SK-N-SH (cell line): ENCODE results near the gene STAC. TPM values are rescaled to one million over a fixed set of nuclear protein-coding genes. Genes with fewer than 3 reads are reported as not detected.

Experiments used
- CTCF ChIA-PET: fragments of 300-600, 350-600 bp; formaldehyde crosslinking; extraction: SDS; loops from one replicate; lab custom pipeline; 2021; lab: Yijun Ruan, JAX
- POLR2A ChIA-PET: fragments of 350-600 bp; sonication (Branson Sonifier 250); formaldehyde crosslinking; extraction: SDS; loops from one replicate; lab custom pipeline; 2020; ENCODE audit warnings: antibody characterized with exemption, inconsistent platforms; lab: Yijun Ruan, JAX
- DNase-seq: peaks from one replicate; pipeline ENCODE4 v3.0.0; 2012
- H2AFZ ChIP-seq: fragments of 200-600 bp; sonication (generic); 2 replicates; pipeline ENCODE4 v1.8.1; 2016; ENCODE audit warnings: antibody characterized with exemption, mild to moderate bottlenecking, low read depth
- H3F3A ChIP-seq: fragments of 200-600 bp; sonication (generic); replicated peaks from 2 replicates; pipeline ENCODE3; 2016; ENCODE audit warnings: antibody characterized with exemption, mild to moderate bottlenecking; ENCODE audit not compliant: insufficient read depth
- H3K27ac ChIP-seq, 2 experiments: fragments of 200-500 bp in 1 of 2; fragments of 200-600 bp in 1 of 2; sonication (Bioruptor generic) in 1 of 2; sonication (generic), shearing (Covaris generic) in 1 of 2; 2 replicates each; pipeline versions ENCODE4 v1.5.1 to v1.6.1; 2014 to 2016; ENCODE audit warnings: low read depth in 2 of 2, inconsistent platforms in 1 of 2, low read length in 1 of 2, mild to moderate bottlenecking in 1 of 2, mixed read lengths in 1 of 2
- H3K27me3 ChIP-seq: fragments of 200-600 bp; sonication (generic), shearing (Covaris generic); 2 replicates; pipeline ENCODE4 v1.6.1; 2016; ENCODE audit warnings: mixed run types; ENCODE audit not compliant: insufficient read depth
- H3K36me3 ChIP-seq, 2 experiments: fragments of 200-500 bp in 1 of 2; fragments of 200-600 bp in 1 of 2; sonication (Bioruptor generic) in 1 of 2; sonication (generic) in 1 of 2; replicated peaks in 1 of 2; 2 replicates each; pipeline versions ENCODE3 to v1.5.1; 2014 to 2016; ENCODE audit warnings: low read length in 1 of 2, mild to moderate bottlenecking in 1 of 2; ENCODE audit not compliant: insufficient read depth in 2 of 2, control insufficient read depth in 1 of 2
- H3K4me1 ChIP-seq, 2 experiments: fragments of 200-500 bp in 1 of 2; fragments of 200-600 bp in 1 of 2; sonication (Bioruptor generic) in 1 of 2; sonication (generic), shearing (Covaris generic) in 1 of 2; 2 replicates each; pipeline versions ENCODE4 v1.5.1 to v1.6.1; 2014 to 2016; ENCODE audit warnings: low read depth in 1 of 2, low read length in 1 of 2, mixed run types in 1 of 2; ENCODE audit not compliant: insufficient read depth in 2 of 2, control insufficient read depth in 1 of 2
- H3K4me2 ChIP-seq: fragments of 200-600 bp; sonication (generic), shearing (Covaris generic); 2 replicates; pipeline ENCODE4 v1.6.1; 2017; ENCODE audit warnings: mixed run types
- H3K4me3 ChIP-seq, 2 experiments: fragments of 200-500 bp in 1 of 2; fragments of 200-600 bp in 1 of 2; sonication (Bioruptor generic) in 1 of 2; sonication (generic), shearing (Covaris generic) in 1 of 2; 2 replicates each; pipeline versions ENCODE4 v1.5.1 to v1.8.1; 2014 to 2016; ENCODE audit warnings: low read depth in 2 of 2, inconsistent platforms in 1 of 2, low read length in 1 of 2, mild to moderate bottlenecking in 1 of 2, mixed read lengths in 1 of 2, moderate library complexity in 1 of 2
- H3K79me2 ChIP-seq: fragments of 200-600 bp; sonication (generic); 2 replicates; pipeline ENCODE4 v1.8.1; 2017; ENCODE audit warnings: mild to moderate bottlenecking; ENCODE audit not compliant: insufficient read depth
- H3K9ac ChIP-seq: fragments of 200-600 bp; sonication (generic); 2 replicates; pipeline ENCODE4 v1.6.1; 2017; ENCODE audit warnings: mixed run types
- H3K9me2 ChIP-seq: fragments of 200-600 bp; sonication (generic); 2 replicates; pipeline ENCODE4 v1.6.1; 2017; ENCODE audit warnings: mixed run types
- H3K9me3 ChIP-seq: fragments of 200-600 bp; sonication (generic); 2 replicates; pipeline ENCODE4 v1.6.1; 2017; ENCODE audit warnings: mixed run types, mild to moderate bottlenecking, moderate library complexity
- H4K20me1 ChIP-seq: fragments of 200-600 bp; sonication (generic); 2 replicates; pipeline ENCODE4 v1.6.1; 2017; ENCODE audit warnings: mild to moderate bottlenecking, mixed run types; ENCODE audit not compliant: insufficient read depth
- ELF1 ChIP-seq: IDR thresholded peaks from 2 replicates; pipeline ENCODE4 v1.4.0; 2012
- FOXM1 ChIP-seq: IDR thresholded peaks from 2 replicates; pipeline ENCODE4 v1.4.0; 2012; ENCODE audit warnings: low read depth, mild to moderate bottlenecking
- JUND ChIP-seq: IDR thresholded peaks from 2 replicates; pipeline ENCODE4 v1.4.0; 2012
- RCOR1 ChIP-seq: fragments of 150-350 bp; IDR thresholded peaks from 2 replicates; pipeline ENCODE4 v1.6.1; 2017; ENCODE audit warnings: antibody characterized with exemption, low read length
- RFX5 ChIP-seq: IDR thresholded peaks from 2 replicates; pipeline ENCODE4 v1.6.1; 2012; ENCODE audit warnings: mild to moderate bottlenecking, improper control_type of control experiment, low read length
- SMC3 ChIP-seq: IDR thresholded peaks from 2 replicates; pipeline ENCODE4 v1.6.1; 2012; ENCODE audit warnings: low read depth, low read length, improper control_type of control experiment
- TCF12 ChIP-seq: IDR thresholded peaks from 2 replicates; pipeline ENCODE4 v1.4.0; 2012
- YY1 ChIP-seq: IDR thresholded peaks from 2 replicates; pipeline ENCODE4 v1.4.0; 2012; ENCODE audit warnings: low read depth, mild to moderate bottlenecking
- WGBS: methylation state at CpG from one replicate; pipeline ENCODE4 v1.1.6; 2017; ENCODE audit warnings: low lambda C conversion rate; 5-methylcytosine and 5-hydroxymethylcytosine counted together
- polyA plus RNA-seq, 3 experiments: library from polyadenylated mRNA; depleted of rRNA; stranded (reverse); fragments of >200 nt; gene quantifications; 2 replicates each; pipeline ENCODE4 v1.2.3, GENCODE V29; 2012
- TF ChIP-seq, protein P1 (sequence below): IDR thresholded peaks from 2 replicates; pipeline ENCODE4; 2012
- TF ChIP-seq, protein P2 (sequence below): IDR thresholded peaks from 2 replicates; pipeline ENCODE4 v1.4.0; 2012; ENCODE audit warnings: low read depth, borderline replicate concordance

Gene STAC
- polyA plus RNA-seq, 1 of the 3 experiments (the other 2 are of a cell fraction): 25.0 TPM

DNA sequence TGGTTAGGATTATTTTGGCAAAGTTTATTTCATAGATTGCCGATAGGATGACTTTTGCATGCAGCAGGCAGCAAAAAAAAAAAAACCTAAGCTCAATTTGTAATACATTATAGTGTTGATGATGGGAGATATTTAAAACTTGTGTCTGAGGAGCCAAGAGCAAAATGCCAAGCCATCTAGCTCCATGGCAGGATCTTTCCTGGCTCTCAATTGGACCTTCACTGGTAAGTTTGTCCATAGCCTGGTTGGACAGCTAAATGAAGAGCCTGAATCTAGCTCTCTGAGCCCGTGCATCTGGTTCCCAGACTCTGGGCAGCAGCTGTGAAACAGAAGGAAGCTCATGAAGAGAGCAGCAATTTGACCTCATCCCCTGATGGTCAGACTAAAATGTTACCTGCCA is 17.5 kb downstream of the STAC start:
- Histone ChIP-seq H3F3A (no peaks in the 10 kb centered on the region), H3K79me2 (peaks cover 10% of the 10 kb centered on the region; the same call in 1 of the 2 replicates), H3K4me3 (no peak overlapping the region), H3K9me3 (no peaks in the 10 kb centered on the region), H3K27me3 (no peaks in the 10 kb centered on the region), H4K20me1 (no peaks in the 10 kb centered on the region), H3K27ac (no peak overlapping the region; a peak in 1 of 4 replicates), H3K9ac (no peak overlapping the region), H3K4me2 (no peak overlapping the region), H3K4me1 (peaks cover 0 to 16% of the 10 kb centered on the region in 2 experiments; a peak in 1 of 4 replicates), H3K9me2 (no peaks in the 10 kb centered on the region), H2AFZ (no peak overlapping the region), H3K36me3 (peaks cover 20 to 39% of the 10 kb centered on the region in 2 experiments)
- 88% methylated on average over 2 of the region's 2 CpGs for WGBS
- no peak for DNase-seq
- CTCF ChIA-PET: no interaction called here
- POLR2A ChIA-PET: interaction anchor here (0.6 kb wide), 1 partner anchor 21 kb away, joined by 4 read pairs; no protein-coding TSS in a partner anchor
- TF ChIP-seq, protein P1, sequence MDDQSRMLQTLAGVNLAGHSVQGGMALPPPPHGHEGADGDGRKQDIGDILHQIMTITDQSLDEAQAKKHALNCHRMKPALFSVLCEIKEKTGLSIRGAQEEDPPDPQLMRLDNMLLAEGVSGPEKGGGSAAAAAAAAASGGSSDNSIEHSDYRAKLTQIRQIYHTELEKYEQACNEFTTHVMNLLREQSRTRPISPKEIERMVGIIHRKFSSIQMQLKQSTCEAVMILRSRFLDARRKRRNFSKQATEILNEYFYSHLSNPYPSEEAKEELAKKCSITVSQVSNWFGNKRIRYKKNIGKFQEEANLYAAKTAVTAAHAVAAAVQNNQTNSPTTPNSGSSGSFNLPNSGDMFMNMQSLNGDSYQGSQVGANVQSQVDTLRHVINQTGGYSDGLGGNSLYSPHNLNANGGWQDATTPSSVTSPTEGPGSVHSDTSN: no peak
- TF ChIP-seq FOXM1: no peak
- no peak for TF ChIP-seq SMC3

DNA sequence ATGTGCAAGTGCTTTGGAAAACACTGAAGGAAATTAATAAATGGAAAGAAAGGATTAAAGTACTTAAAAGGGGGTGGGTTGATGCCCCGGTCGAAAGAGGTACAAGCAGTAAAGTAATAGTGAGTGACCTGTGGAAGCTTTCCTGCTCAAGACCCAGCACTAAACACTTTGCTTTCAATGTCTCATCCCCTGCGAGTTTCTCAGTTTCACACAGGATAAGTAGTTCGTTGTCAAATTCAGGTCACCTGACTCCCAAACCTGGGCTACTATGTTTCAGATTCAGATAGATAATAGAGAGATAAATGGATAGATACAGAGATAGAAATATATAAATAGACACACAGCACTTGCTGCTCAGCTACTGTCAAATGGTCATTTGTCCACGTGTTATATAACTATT is 19.6 kb downstream of the STAC start:
- H3K4me1 ChIP-seq: peaks cover 0 to 16% of the 10 kb centered on the region in 2 experiments; a peak in 1 of 4 replicates
- peaks cover 13 to 23% of the 10 kb centered on the region in 2 experiments for H3K36me3 ChIP-seq
- H3K9me2 ChIP-seq: no peaks in the 10 kb centered on the region
- 83% methylated on average over 5 of the region's 5 CpGs for WGBS
- ChIA-PET CTCF (interaction anchor here (1.4 kb wide), 1 partner anchor 434 kb away, joined by 4 read pairs; no protein-coding TSS in a partner anchor), POLR2A (no interaction called here)
- H2AFZ ChIP-seq: no peak overlapping the region
- peaks cover 5% of the 10 kb centered on the region; the same call in 1 of the 2 replicates for H3K79me2 ChIP-seq
- no peaks in the 10 kb centered on the region for H3K9me3 ChIP-seq
- H3K27me3 ChIP-seq: no peaks in the 10 kb centered on the region
- no peak overlapping the region for H3K4me2 ChIP-seq
- H3K9ac ChIP-seq: no peak overlapping the region
- no peak overlapping the region; a peak in 1 of 4 replicates for H3K27ac ChIP-seq
- DNase-seq: no peak
- H4K20me1 ChIP-seq: no peaks in the 10 kb centered on the region
- no peak overlapping the region for H3K4me3 ChIP-seq
- peaks cover 5% of the 10 kb centered on the region for H3F3A ChIP-seq
- TF ChIP-seq JUND (no peak), ELF1 (no peak)

DNA sequence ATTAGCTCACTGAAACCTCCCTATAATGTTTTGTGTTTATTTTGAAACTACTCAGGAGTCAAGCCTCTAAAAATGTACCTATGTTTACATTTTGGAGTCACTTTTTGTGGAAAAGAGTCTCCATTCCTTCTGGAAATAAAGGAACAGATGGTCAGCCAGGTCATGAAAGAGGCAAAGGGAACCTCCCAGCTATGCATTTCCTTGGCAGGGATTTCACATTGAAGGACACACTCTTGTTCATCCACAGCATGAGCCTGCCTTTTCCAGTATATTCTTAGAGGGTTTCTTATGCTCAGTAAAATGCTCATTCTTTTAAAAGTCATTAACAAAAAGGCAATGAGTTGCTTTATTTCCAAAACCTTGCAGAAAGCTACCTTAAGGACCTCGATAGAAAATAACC is 20.8 kb downstream of the STAC start:
- Histone ChIP-seq H3K79me2 (peaks cover 11% of the 10 kb centered on the region; the same call in 1 of the 2 replicates), H3K4me1 (peaks cover 0 to 16% of the 10 kb centered on the region in 2 experiments; a peak in 1 of 4 replicates), H3K9ac (no peak overlapping the region), H3K4me2 (no peak overlapping the region), H3K9me3 (no peaks in the 10 kb centered on the region), H3K4me3 (no peak overlapping the region), H3K9me2 (no peaks in the 10 kb centered on the region), H3K27ac (no peak overlapping the region), H4K20me1 (no peaks in the 10 kb centered on the region), H3K36me3 (peaks cover 4 to 15% of the 10 kb centered on the region in 2 experiments), H3K27me3 (no peaks in the 10 kb centered on the region), H2AFZ (no peak overlapping the region), H3F3A (peaks cover 5% of the 10 kb centered on the region)
- 68% methylated on average over 1 of the region's 1 CpG for WGBS
- TF ChIP-seq, protein P2, sequence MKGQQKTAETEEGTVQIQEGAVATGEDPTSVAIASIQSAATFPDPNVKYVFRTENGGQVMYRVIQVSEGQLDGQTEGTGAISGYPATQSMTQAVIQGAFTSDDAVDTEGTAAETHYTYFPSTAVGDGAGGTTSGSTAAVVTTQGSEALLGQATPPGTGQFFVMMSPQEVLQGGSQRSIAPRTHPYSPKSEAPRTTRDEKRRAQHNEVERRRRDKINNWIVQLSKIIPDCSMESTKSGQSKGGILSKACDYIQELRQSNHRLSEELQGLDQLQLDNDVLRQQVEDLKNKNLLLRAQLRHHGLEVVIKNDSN: no peak
- no peak for TF ChIP-seq RFX5
- no peak for TF ChIP-seq RCOR1
- no peak for TF ChIP-seq TCF12
- no peak for TF ChIP-seq YY1
- ChIA-PET CTCF (interaction anchor here (1.4 kb wide), 1 partner anchor 435 kb away, joined by 4 read pairs; no protein-coding TSS in a partner anchor), POLR2A (no interaction called here)
- DNase-seq: no peak
